Ovary (tissue), 3 donors: ENCODE data around the gene CDC42BPA.

ENCODE experiments used
- EP300 ChIP-seq: sonication (generic); formaldehyde crosslinking; IDR thresholded peaks from one replicate; pipeline ENCODE4 v1.6.1; 2017; ENCODE audit warnings: antibody characterized with exemption
- POLR2A ChIP-seq: fragments of 450-650 bp; IDR thresholded peaks from one replicate; pipeline ENCODE4 v1.6.1; 2017; ENCODE audit warnings: antibody characterized with exemption, mild to moderate bottlenecking, moderate library complexity
- TF ChIP-seq, protein P1 (sequence below), 3 donors: fragments of 450-650 bp in 2 of 3; fragments of 200-600 bp in 1 of 3; IDR thresholded peaks; one replicate each; pipeline versions ENCODE4 v1.5.1 to v1.8.0; 2016 to 2022; ENCODE audit warnings: antibody characterized with exemption in 3 of 3, mild to moderate bottlenecking in 1 of 3
- donor health status: DM: no; HTN: no; CAD: no.

DNA sequence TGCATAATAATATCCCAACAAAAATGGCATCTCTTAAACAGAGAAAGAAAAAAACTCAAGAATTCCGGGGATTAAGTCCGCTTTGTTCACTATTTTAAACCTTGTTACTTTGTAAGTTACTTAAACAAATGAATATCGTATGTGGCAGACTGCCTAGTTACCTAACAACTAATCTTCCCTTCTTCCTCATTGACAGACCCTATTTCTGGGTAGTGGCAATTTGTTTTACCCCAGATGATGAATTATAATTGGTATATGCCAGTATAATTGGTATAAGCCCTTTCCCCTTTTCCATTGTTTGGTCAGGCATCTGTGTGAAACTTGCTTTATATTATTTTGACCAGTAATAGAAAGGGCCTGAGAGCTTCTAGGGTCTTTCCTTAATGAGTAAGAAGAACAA is 52.4 kb downstream of the CDC42BPA start:
- TF ChIP-seq, protein P1, sequence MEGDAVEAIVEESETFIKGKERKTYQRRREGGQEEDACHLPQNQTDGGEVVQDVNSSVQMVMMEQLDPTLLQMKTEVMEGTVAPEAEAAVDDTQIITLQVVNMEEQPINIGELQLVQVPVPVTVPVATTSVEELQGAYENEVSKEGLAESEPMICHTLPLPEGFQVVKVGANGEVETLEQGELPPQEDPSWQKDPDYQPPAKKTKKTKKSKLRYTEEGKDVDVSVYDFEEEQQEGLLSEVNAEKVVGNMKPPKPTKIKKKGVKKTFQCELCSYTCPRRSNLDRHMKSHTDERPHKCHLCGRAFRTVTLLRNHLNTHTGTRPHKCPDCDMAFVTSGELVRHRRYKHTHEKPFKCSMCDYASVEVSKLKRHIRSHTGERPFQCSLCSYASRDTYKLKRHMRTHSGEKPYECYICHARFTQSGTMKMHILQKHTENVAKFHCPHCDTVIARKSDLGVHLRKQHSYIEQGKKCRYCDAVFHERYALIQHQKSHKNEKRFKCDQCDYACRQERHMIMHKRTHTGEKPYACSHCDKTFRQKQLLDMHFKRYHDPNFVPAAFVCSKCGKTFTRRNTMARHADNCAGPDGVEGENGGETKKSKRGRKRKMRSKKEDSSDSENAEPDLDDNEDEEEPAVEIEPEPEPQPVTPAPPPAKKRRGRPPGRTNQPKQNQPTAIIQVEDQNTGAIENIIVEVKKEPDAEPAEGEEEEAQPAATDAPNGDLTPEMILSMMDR (IDR thresholded peaks at IDR 0.05): no peak
- TF ChIP-seq POLR2A: no peak
- TF ChIP-seq EP300: no peak
